IMR-90 (cell line): ENCODE measurements around the gene SPDEF. TPM values are rescaled to one million over a fixed set of nuclear protein-coding genes. Genes with fewer than 3 reads are reported as not detected.

Experiments used
- ATAC-seq: fragments of 200-7000 bp; cut with Tn5 transposase; 2 replicates; pipeline ENCODE4 v1.9.1; 2020; ENCODE audit warnings: low read depth, mild to moderate bottlenecking, moderate library complexity
- BruUV-seq: library from RNA; stranded (reverse); fragments of 400-500 nt; replicated peaks from 2 replicates; lab custom pipeline; 2021; lab: Mats Ljungman, UMichigan
- CTCF ChIA-PET: fragments of 300-600 bp; formaldehyde crosslinking; extraction: SDS; loops from one replicate; lab custom pipeline; 2021; ENCODE audit warnings: antibody characterized with exemption; lab: Yijun Ruan, JAX
- POLR2A ChIA-PET: fragments of 300-600 bp; sonication (Branson Sonifier 250); formaldehyde crosslinking; loops from one replicate; lab custom pipeline; 2022; ENCODE audit warnings: antibody characterized with exemption; ENCODE audit not compliant: unreplicated experiment; lab: Charles Lee
- DNase-seq: peaks from one replicate; pipeline ENCODE4 v3.0.0; 2013
- H2AFZ ChIP-seq: replicated peaks from 2 replicates; pipeline ENCODE3; 2013; ENCODE audit warnings: low read length, mild to moderate bottlenecking; ENCODE audit not compliant: poor library complexity
- H2AK5ac ChIP-seq: 2 replicates; pipeline ENCODE4 v1.6.1; 2013; ENCODE audit warnings: low read depth, low read length, inconsistent platforms
- H2AK9ac ChIP-seq: replicated peaks from 2 replicates; pipeline ENCODE3; 2013; ENCODE audit warnings: mild to moderate bottlenecking, low read depth, low read length, moderate library complexity; ENCODE audit not compliant: poor library complexity
- H2BK120ac ChIP-seq: 2 replicates; pipeline ENCODE4 v1.6.1; 2013; ENCODE audit warnings: low read depth, low read length, inconsistent platforms
- H2BK15ac ChIP-seq: 3 replicates; pipeline ENCODE4 v1.6.1; 2013; ENCODE audit warnings: low read depth, low read length, inconsistent platforms
- H2BK20ac ChIP-seq: 2 replicates; pipeline ENCODE4 v1.6.1; 2013; ENCODE audit warnings: low read depth, mild to moderate bottlenecking, inconsistent platforms, low read length, moderate library complexity
- H2BK5ac ChIP-seq: 2 replicates; pipeline ENCODE4 v1.6.1; 2013; ENCODE audit warnings: mild to moderate bottlenecking, low read depth, low read length, inconsistent platforms; ENCODE audit not compliant: poor library complexity, severe bottlenecking
- H3K14ac ChIP-seq: replicated peaks from 2 replicates; pipeline ENCODE4 v1.6.1; 2013; ENCODE audit warnings: low read depth, low read length, inconsistent platforms
- H3K18ac ChIP-seq: 2 replicates; pipeline ENCODE4 v1.6.1; 2013; ENCODE audit warnings: low read depth, low read length, control low read depth
- H3K23ac ChIP-seq: 2 replicates; pipeline ENCODE4 v1.6.1; 2013; ENCODE audit warnings: low read depth, low read length, inconsistent platforms
- H3K27ac ChIP-seq: 2 replicates; pipeline ENCODE4 v1.5.1; 2013; ENCODE audit warnings: mild to moderate bottlenecking, control low read depth, low read length; ENCODE audit not compliant: insufficient read depth
- H3K27me3 ChIP-seq: 2 replicates; pipeline ENCODE4 v1.6.1; 2013; ENCODE audit warnings: low read length; ENCODE audit not compliant: control insufficient read depth, insufficient read depth
- H3K36me3 ChIP-seq: 2 replicates; pipeline ENCODE4 v1.6.1; 2013; ENCODE audit warnings: low read length, mixed read lengths; ENCODE audit not compliant: control insufficient read depth, insufficient read depth
- H3K4ac ChIP-seq: 2 replicates; pipeline ENCODE4 v1.6.1; 2013; ENCODE audit warnings: low read depth, low read length, inconsistent platforms
- H3K4me1 ChIP-seq: 2 replicates; pipeline ENCODE4 v1.6.1; 2013; ENCODE audit warnings: low read length, mixed read lengths; ENCODE audit not compliant: control insufficient read depth, insufficient read depth
- H3K4me2 ChIP-seq: 2 replicates; pipeline ENCODE4 v1.6.1; 2013; ENCODE audit warnings: low read depth, mild to moderate bottlenecking, control low read depth, low read length, moderate library complexity
- H3K4me3 ChIP-seq: 2 replicates; pipeline ENCODE4 v1.5.1; 2013; ENCODE audit warnings: low read depth, mild to moderate bottlenecking, control low read depth, low read length, moderate library complexity; ENCODE audit not compliant: insufficient read depth
- H3K56ac ChIP-seq: 2 replicates; pipeline ENCODE4 v1.6.1; 2013; ENCODE audit warnings: low read length, inconsistent platforms; ENCODE audit not compliant: insufficient read depth; ENCODE audit errors: extremely low read depth
- H3K79me1 ChIP-seq, 2 experiments: 2 replicates each; pipeline ENCODE4 v1.6.1; 2013; ENCODE audit warnings: low read length in 2 of 2, inconsistent platforms in 1 of 2, low read depth in 1 of 2
- H3K9ac ChIP-seq: 2 replicates; pipeline ENCODE4 v1.6.1; 2013; ENCODE audit warnings: low read depth, low read length, control low read depth
- H3K9me1 ChIP-seq: 2 replicates; pipeline ENCODE4 v1.6.1; 2013; ENCODE audit warnings: low read length, inconsistent platforms; ENCODE audit not compliant: insufficient read depth
- H3K9me3 ChIP-seq: 2 replicates; pipeline ENCODE4 v1.6.1; 2013; ENCODE audit warnings: low read length; ENCODE audit not compliant: control insufficient read depth, insufficient read depth
- H4K20me1 ChIP-seq: 2 replicates; pipeline ENCODE4 v1.6.1; 2013; ENCODE audit warnings: low read length, inconsistent platforms; ENCODE audit not compliant: insufficient read depth
- H4K5ac ChIP-seq: 2 replicates; pipeline ENCODE4 v1.6.1; 2013; ENCODE audit warnings: mild to moderate bottlenecking, low read depth, low read length, control low read depth
- H4K8ac ChIP-seq, 2 experiments: 2 replicates each; pipeline ENCODE4 v1.6.1; 2013; ENCODE audit warnings: low read depth in 2 of 2, low read length in 2 of 2, control low read depth in 1 of 2, inconsistent platforms in 1 of 2
- H4K91ac ChIP-seq: 2 replicates; pipeline ENCODE4 v1.6.1; 2013; ENCODE audit warnings: low read depth, low read length, inconsistent platforms; ENCODE audit not compliant: insufficient read depth
- BHLHE40 ChIP-seq: fragments of 150-350 bp; IDR thresholded peaks from 2 replicates; pipeline ENCODE4 v1.6.1; 2016; ENCODE audit warnings: mild to moderate bottlenecking, low read depth, low read length
- CEBPB ChIP-seq: IDR thresholded peaks from 2 replicates; pipeline ENCODE4 v1.6.1; 2012; ENCODE audit warnings: low read depth, low read length, improper control_type of control experiment
- CHD1 ChIP-seq: IDR thresholded peaks from 2 replicates; pipeline ENCODE4 v1.6.1; 2012; ENCODE audit warnings: low read depth, low read length, improper control_type of control experiment
- FOS ChIP-seq: fragments of 150-350 bp; IDR thresholded peaks from 2 replicates; pipeline ENCODE4 v1.6.1; 2016; ENCODE audit warnings: low read depth, low read length
- MAZ ChIP-seq: IDR thresholded peaks from 2 replicates; pipeline ENCODE4 v1.6.1; 2012; ENCODE audit warnings: low read depth, mild to moderate bottlenecking, low read length, improper control_type of control experiment, moderate library complexity, borderline replicate concordance
- POLR2A ChIP-seq: IDR thresholded peaks from 2 replicates; pipeline ENCODE4 v1.6.1; 2012; ENCODE audit warnings: mild to moderate bottlenecking, low read depth, low read length
- RAD21 ChIP-seq: IDR thresholded peaks from 2 replicates; pipeline ENCODE4 v1.6.1; 2012; ENCODE audit warnings: low read length, improper control_type of control experiment
- RCOR1 ChIP-seq: IDR thresholded peaks from 2 replicates; pipeline ENCODE4 v1.6.1; 2012; ENCODE audit warnings: mild to moderate bottlenecking, low read length, improper control_type of control experiment; ENCODE audit not compliant: insufficient replicate concordance
- WGBS, 2 experiments: methylation state at CpG; one replicate each; pipeline versions ENCODE4 v1.1.5 to v1.1.7; 2013; ENCODE audit warnings: missing lambda C conversion rate in 2 of 2; ENCODE audit not compliant: insufficient read length in 1 of 2; ENCODE audit errors: extremely low coverage in 2 of 2; 5-methylcytosine and 5-hydroxymethylcytosine counted together
- dilution Hi-C: fragments of 300-500 bp; cut with HindIII; formaldehyde crosslinking; loops from one replicate; pipeline ENCODE4 v1.14.3; 2018; ENCODE audit warnings: low sequenced_read_pairs; ENCODE audit not compliant: unreplicated experiment
- in situ Hi-C: fragments of 300-500 bp; cut with MboI; formaldehyde crosslinking; loops from 3 replicates; pipeline ENCODE4 v1.14.3; 2019; ENCODE audit warnings: low sequenced_read_pairs, inconsistent platforms, mixed read lengths
- intact Hi-C: fragments of 100-400 bp; cut with micrococcal nuclease; formaldehyde crosslinking; loops from 2 replicates; pipeline ENCODE4 v1.10.0; 2022
- polyA plus RNA-seq, 3 experiments: library from polyadenylated mRNA; depleted of rRNA; stranded (reverse); fragments of >200 nt; gene quantifications; 2 replicates each; pipeline ENCODE4 v1.2.3, GENCODE V29; 2012; ENCODE audit warnings: low replicate concordance in 1 of 3
- total RNA-seq: library from RNA; depleted of rRNA; stranded (reverse); fragments of >200 nt; gene quantifications from 2 replicates; pipeline ENCODE4 v1.2.3, GENCODE V29; 2012

The SPDEF gene
- total and polyA plus RNA-seq, 2 of the 4 experiments (the other 2 are of a cell fraction), result 0.05 TPM; not detected in 1

DNA sequence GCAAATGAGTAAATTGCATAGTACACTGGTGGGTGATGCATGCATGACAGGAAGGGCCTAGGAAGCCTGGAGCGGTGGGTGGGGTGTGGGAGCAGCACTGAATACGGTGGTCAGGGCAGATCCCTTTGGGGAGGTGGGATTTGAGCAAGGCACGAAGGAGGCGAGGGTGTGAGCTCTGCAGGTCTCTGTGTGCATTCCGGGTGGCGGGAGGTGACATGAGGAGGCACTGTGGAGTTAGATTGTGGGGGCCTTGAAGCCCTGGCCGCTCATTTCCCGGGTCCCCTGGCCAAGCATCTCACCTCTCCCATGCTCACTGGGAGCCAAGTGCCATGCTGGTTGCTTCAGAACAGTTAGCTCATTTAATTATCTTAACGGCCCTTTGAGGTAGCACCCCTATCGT lies 6.2 kb upstream of the SPDEF start:
- in situ Hi-C loops, result no loop called here
- H3K27ac ChIP-seq, result no peak overlapping the region

More for the DNA sequence above, 6.2 kb upstream of the SPDEF start:
- no peak overlapping the region for H2AFZ ChIP-seq
- H2BK5ac ChIP-seq, result no peak overlapping the region
- TF ChIP-seq RCOR1 (no peak), RAD21 (no peak), POLR2A (no peak), CEBPB (no peak), MAZ (no peak), BHLHE40 (no peak), CHD1 (no peak), FOS (no peak)
- BruUV-seq, result no TSS peak
- no peak overlapping the region for H4K5ac ChIP-seq
- dilution Hi-C loops, result no loop called here
- H3K4ac ChIP-seq, result no peak overlapping the region
- no peak for ATAC-seq
- no peak overlapping the region for H4K91ac ChIP-seq
- CTCF ChIA-PET, result no interaction called here
- no peak overlapping the region for H3K14ac ChIP-seq
- POLR2A ChIA-PET, result no interaction called here
- 100% methylated on average over 2 of the region's 10 CpGs; no CpG with 5 or more reads in 1 of the 2 experiments for WGBS, 2 experiments
- H3K9me3 ChIP-seq, result peaks cover 4% of the 10 kb centered on the region; the same call in 1 of the 2 replicates
- H3K27me3 ChIP-seq, result peaks cover 2% of the 10 kb centered on the region; the same call in 1 of the 2 replicates
- H2AK5ac ChIP-seq, result no peak overlapping the region
- H3K4me3 ChIP-seq, result no peak overlapping the region
- H2BK120ac ChIP-seq, result no peak overlapping the region
- H4K8ac ChIP-seq, result no peak overlapping the region
- H3K36me3 ChIP-seq, result no peaks in the 10 kb centered on the region
- no peak overlapping the region for H3K56ac ChIP-seq
- H3K9me1 ChIP-seq, result peaks cover 5% of the 10 kb centered on the region; the same call in 1 of the 2 replicates
- H2BK15ac ChIP-seq, result no peak overlapping the region
- H3K4me1 ChIP-seq, result peaks cover 6% of the 10 kb centered on the region
- H3K23ac ChIP-seq, result no peak overlapping the region
- H4K20me1 ChIP-seq, result no peaks in the 10 kb centered on the region
- no peak overlapping the region for H3K4me2 ChIP-seq
- H3K9ac ChIP-seq, result no peak overlapping the region
- no peak overlapping the region for H2BK20ac ChIP-seq
- intact Hi-C loops, result no loop called here
- no peaks in the 10 kb centered on the region for H3K79me1 ChIP-seq
- H2AK9ac ChIP-seq, result no peak overlapping the region
- DNase-seq, result no peak
- no peak overlapping the region for H3K18ac ChIP-seq
